Germinal center (tissue), 1 donor: Measurements from ENCODE around the gene MAGI1.

Source experiments
- DNase-seq: peaks from one replicate; pipeline ENCODE4 v3.0.0; 2012; ENCODE audit warnings: mixed read lengths, low spot score

MAGI1 gene

DNA sequence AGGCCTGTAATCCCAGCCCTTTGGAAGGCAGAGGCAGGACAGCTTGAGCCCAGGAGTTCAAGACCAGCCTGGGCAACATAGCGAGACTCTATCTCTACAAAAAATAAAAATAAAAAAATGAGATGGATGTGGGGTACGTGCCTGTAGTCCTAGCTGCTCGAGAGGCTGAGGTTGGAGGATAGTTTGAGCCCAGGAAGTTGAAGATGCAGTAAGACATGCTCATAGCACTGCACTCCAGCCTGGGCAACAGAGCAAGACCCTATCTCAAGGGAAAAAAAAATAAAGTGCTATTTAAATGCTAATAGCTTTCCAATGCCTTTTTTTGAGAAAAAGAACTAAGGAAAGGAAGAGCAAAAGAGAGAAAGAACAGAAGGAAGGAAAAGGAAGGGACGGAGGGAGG is 94.5 kb downstream of the MAGI1 start:
- no peak for DNase-seq

DNA sequence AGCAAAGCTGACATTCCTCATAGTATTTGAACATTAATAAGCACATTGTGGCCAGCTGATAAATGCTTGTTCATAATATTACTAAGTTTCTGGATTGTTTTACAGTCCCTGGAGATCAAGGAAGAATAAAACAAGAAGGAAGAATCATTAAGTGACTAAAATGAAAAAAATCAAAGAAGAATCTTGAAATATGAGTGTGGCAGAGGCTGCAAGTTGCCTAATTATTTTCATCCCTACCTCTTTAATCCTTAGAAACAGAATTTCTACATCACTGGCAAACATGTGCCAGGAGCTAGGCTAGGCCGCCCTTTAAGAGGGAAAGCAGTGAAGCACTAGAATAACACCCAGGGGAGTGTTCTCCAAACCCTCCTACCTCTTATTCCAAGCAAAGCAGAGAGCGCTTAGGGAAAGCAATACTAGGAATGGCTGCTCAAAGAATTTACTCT is 98.9 kb downstream of the MAGI1 start:
- no peak for DNase-seq

DNA sequence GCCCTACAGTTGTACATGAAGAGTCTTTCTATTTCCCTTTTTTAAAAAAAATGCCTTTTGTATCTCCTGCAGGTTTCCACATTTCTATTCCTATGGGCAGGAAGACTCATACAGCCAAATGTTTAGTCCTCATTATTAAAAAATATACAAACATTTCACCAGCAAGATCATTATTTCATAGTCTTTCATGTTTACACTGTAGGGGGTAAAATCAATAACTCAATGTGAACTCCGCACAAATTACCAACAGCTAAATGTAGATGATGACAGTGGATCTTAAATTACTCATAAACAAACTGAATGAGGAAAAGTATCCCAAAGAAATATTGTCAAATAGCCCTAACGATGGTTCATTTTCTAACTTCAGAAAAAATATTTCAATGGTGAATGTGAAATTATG is 99.5 kb downstream of the MAGI1 start:
- DNase-seq = no peak

DNA sequence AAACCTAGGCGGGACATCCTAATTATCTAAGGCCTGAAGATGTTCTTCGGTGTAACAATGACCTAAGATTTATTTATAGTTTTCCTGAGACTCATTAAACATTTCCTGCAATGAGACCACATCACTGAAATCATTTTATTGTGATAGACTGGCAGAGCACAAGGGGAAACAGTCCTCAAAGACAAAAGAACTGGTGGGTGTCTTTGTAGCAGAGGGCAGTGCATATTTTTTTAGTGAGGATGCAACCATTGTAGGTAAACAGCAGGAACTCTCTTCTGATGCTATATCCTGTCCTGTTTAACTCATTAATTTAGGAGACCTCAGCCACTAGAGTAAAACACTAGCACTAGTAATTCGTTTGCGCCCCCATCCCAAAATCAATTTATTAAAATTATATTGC is 100.0 kb downstream of the MAGI1 start:
- DNase-seq = no peak

DNA sequence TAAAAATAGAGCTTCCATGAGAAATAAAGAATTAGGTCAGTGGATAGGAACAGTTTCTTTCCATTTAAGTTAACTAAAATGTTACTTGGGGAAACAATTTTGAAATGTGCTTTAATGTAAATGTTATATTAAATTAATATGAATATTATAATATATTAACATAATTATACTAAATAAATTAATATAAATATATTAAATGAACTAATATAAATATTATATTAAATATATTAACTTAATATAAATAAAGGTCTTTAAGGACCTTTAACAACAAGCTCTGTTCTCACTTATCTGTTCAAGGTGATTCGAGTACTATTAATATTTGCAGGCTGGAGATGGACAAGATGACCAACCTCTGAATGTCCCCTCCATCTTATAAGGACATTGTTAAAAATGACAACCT is 100.6 kb downstream of the MAGI1 start:
- DNase-seq = no peak

DNA sequence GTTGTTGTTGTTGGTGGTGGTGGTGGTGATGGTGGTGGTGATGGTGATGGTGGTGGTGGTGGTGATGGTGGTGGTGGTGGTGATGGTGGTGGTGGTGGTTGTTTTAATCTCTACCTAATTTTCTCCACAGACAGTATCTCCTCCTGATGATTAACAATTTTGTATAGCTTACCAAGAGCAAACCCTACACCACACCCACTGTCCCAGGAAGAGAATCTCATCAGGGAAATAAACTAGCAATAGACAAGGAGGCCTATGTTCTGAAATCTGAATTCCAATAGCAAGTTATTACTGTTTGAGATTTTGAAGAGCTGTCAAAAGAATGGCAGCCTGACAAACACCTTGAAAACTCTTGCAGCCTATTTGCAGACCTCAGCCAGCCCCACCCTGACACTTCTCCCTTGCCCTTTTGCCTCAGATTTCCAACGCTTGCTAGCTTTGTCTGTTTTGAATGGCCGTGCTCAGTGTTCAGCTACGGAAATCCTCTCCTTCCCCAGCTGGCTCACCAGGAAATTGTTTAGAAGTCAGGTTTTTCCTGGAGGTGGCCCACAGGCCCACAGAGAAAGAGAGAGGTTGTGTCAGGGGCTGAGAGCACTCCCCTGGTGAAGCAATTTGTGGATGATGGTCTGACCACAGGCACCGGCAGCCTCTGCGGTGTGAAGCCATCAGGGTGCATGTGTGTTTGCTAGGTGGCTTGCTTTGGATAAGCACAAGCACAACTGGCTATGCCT is 101.6 kb downstream of the MAGI1 start:
- DNase-seq = no peak

DNA sequence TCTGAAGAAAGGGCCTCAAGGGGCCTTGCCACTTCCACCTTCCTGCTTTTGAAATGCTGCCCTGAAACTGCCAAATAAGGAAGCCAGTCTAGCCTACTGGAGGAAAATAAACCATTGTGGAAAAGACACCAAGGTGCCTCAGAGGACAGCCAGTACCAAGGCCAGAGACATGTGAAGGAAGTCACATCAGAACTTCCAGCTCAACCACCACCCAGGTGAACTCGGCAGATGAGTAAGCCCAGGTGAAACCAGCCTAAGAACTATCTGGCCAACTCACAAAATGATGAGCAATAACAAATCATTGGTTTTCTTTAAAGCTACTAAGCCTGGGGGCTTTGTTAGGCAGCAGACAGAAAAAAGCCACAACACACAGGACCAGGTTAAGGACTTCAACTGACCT is 103.0 kb downstream of the MAGI1 start:
- no peak for DNase-seq

DNA sequence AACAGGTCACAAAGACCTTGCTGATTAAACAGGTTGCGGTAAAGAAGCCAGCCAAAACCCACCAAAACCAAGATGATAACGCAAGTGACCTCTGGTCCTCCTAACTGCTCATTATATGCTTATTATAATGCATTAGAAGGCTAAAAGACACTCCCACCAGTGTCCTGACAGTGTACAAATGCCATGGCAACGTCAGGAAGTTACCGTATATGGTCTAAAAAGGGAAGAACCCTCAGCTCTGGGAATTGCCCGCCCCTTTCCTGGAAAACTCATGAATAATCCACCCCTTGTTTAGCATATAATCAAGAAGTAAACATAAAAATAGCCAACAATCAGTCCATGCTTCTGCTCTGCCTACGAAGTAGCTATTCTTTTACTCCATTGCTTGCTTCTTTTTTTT is 108.1 kb downstream of the MAGI1 start:
- DNase-seq = no peak

DNA sequence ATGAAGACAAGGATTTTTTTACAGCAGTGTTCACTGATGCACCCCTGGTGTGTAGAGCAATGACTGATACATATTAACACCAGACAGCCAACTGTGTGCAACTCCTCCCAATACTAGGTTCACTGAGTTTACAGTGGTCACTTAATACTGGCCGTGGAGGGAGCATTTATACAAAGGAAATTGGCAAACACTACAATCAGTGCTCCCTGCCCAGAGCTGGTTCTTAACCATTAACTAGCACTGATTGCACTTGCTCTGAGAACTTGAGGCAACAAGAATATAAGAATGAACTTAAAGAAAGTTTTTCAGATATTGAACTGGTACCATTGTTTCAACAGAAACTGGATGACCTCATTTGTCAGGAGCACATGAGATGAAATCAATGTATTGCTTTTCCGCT is 110.6 kb downstream of the MAGI1 start:
- no peak for DNase-seq

DNA sequence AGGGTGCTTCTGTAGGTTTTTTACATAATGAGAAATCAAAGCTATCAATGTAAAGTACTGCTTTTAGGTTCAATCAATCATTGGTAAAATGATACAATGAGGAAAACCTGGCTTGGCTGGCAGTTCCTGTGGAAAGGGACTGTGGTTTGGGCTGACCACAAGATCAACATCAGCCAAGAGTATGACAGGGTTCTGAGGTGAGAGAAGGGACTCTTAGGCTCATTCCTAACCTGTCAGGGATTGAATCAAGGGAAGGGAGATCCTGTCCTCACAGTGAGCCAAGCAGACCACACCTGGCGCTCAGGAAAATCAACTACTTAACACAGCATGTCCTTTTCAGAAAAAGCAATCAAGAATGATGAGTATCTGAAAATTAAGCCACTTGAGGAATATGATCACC is 111.1 kb downstream of the MAGI1 start:
- DNase-seq = no peak

DNA sequence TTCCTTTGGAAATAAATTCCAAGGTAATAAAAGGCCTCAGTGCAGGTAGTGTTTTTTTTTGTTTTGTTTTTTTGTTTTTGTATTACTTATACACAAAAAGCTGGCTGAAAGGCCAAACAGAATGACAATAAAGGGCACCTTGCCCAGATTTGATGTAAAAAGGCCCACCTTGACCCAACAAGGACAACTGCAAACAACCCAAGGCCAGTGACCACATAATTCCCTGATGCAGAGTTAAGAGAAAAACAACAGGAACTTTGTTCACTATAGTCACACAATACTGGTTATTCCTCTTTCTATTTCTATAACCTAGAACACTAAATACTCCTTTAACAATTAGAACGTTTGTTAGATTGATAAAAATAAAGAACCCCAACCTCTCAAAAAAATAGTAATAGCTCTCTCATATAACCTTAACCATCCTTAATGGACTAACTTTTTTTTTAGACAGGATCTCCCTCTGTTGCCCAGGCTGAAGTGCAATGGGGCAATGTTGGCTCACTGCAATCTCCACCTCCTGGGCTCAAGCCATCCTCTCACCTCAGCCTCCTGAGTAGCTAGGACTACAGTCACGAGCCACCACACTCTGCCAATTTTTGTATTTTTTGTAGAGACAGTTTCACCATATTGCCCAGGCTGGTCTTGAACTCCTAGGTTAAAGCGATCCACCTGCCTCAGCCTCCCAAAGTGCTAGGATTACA is 113.3 kb downstream of the MAGI1 start:
- no peak for DNase-seq

DNA sequence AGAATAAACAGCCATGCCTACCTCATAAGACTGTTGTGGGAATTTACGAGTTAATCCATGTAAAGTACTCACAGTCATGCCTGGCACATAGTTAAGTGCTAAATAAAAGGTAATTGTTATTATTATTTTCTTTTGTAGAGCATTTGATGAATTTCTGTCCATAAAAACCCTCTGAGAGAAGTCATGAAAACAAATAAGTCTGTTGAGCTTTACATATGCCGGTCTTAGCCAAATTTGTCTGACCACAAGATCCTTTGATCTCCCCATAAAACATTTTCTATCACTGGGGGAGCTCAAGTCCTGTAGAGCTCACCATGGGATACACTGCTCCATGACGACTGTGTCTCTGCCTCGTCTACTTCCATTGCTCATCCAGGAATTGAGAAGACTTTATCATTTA is 114.0 kb downstream of the MAGI1 start:
- no peak for DNase-seq

DNA sequence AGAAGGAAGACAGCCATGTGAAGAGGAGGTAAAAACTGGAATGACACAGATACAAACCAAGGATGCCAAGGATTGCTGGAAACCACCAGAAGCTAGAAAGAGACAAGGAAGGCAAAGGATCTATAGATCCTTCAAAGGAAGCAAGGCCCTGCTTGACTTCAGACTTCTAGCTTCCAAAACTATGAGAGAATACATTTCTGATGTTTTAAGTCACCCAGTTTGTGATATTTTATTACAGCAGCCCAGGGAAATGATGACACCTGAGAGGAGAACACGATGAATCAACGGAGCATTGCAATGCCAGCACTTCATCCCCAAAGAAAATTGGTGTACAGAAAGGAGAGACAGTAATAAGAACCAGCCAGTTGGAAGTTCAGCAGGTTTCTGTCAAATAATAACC is 116.3 kb downstream of the MAGI1 start:
- no peak for DNase-seq

DNA sequence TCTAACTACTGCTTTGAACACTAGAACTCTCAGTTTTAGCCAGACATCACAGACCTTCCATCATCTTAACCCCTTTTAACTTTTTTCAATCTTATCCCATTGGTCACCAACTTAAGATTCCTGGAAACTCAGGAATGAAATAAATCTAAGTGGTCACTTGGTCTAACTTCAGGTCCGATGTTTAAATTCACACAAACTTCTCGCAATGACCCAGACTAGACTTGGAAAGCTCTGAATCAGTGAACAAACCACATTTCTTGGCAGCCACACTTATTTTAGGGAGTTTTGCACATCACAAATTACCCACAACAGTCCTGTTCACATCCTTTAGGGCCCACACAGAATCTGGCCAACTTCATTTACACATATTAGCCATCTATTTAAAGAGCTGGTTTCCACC is 118.9 kb downstream of the MAGI1 start:
- DNase-seq = no peak

DNA sequence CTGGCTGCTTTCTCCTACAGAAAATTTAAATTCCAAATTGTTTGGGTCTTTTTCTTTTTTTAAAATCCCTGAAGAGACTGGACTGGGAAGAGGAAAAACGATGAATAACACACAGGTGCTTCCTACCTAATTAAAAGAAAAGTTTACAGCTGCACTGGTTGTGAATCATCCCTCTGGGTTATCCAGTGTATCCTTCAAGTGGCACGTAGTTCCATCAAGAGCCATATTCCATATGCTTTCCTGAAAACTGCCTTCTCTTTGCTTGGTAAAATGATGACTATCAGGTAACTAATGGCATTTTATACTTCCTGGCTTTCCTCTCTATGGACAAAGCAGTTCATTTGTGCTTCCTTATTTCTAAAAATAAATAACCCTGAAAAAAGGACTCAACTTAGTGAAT is 123.2 kb downstream of the MAGI1 start:
- no peak for DNase-seq

DNA sequence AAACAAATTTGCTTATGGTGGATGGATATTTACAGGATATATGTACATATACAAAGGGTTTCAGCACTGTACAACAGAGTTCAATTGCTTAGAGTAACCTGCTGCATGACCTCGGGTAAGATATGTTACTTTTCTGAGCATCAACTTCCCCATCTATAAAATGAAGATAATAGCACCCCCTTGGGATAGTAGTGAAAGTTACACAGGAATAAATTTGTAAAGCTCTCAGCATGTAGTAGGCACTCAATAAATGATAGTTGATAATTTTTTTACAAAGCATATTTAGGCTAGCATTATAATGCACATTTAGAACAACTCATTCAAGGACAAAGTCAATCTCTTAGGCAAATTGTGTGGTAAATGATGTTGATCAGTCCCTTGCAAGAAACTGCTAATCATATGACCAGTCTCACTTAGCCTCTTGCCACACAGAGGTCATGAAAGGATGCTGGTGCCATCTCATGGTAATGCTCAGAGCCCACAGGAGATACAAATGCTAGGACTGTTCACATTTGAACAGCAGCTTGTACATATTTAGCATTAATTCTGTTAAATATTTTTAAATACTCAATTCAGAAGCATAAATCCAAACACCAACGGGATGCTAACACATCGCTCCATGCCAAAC is 123.9 kb downstream of the MAGI1 start:
- DNase-seq = no peak

DNA sequence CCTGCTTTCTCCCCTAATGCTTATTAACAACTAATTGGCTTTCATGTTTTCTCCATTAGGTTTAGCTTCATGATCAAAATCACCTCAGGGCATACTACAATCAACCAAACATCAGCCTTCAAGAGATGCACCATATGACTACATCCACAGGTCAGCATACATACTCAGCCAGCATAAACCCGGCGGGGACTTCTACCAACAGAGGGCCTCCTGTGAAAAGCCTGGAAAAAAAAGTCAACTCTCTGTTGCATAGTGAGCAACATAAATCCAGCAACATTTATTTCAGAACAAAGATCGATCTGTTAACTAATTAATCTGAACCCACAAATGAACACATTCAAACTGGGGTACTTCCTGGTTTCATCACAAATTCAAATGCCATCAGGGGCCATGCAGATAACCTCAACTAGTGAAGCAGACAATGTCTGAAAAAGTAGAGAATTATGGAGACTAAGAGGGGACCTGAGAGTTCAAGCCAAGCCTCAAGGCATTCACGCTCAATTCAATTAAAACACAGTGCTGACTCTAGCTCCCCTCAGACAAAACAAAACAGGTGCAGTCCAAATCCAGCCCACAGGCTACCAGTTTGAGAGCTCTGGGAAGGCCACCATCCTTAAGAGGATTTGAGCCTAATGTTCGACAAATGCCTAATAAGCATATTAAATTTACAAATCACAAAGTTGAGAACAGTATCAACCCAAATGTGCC is 124.5 kb downstream of the MAGI1 start:
- no peak for DNase-seq

DNA sequence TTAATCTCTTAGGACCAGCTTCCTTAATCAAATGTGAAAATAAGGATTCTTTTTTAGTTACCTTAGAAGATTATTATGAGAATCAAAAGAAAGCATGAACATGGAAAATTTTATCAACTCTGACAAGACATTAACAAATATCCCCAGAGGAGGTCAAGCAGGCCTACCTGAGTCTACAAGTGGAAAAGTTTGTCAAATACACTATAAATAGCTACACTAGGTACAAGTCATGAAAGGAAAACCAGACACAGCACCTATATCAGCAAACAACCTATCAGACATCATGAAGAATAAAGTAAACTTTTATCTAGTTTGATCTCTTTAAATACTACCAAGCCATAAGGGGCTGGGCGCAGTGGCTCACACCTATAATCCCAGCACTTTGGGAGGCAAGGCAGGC is 126.1 kb downstream of the MAGI1 start:
- DNase-seq = no peak

DNA sequence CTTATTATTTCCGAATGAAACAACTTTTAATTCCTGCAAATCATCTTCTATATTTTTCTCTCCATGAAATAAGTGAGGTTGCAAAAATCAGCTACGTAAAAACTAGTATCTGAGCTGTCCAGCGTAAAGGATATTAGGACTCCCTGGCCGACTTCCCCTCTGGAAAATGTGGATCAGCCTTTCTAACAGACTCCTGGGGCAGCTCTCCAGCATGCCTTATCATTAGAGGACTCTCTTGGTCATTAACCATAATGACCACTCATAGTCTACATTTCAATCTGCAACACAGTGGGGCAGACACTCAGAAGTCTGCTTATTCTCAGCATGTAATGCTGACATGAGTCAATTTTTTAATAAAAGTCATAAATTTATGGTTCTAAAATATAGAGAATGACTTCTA is 130.1 kb downstream of the MAGI1 start:
- no peak for DNase-seq

DNA sequence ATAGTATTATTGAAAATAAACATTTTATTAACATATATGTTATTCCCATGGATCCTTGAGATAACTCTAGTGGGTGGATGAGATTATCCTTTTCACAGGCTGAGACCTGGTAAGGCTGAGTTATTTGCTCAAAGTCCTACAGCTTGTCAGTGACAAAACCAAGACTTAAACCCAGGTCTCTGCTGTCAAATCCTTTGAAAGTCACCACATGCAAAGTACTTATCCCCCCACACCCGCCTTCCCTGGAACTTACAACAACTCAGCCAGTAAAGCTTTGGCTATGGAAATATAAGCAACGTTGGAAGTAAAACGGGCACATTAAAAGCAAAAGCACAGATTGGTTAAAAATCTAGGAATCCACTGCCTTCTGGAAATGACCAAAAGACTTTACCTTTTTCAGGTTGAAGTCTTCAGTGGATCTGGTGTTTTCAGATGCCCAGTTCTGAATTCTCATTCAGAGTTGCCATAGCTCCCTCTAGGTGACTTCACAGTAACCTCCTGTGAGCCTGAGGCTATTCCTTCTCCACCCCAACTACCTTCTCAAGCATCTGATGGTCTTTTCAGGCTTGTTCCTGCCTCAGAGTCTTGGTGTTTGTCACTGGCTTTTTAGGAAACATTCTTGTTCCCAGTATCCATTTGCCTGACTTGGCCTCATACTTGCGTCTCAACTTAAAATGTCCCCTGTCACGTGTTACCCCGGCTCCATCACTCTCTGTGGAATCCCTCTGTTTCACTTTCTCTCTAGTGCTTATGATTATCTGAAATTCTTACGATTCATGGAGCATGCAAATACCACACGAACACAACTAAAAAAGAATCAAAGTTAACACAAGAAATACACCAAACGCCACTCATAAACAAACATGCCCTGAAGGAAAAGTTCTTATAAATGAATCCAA is 131.2 kb downstream of the MAGI1 start:
- no peak for DNase-seq

DNA sequence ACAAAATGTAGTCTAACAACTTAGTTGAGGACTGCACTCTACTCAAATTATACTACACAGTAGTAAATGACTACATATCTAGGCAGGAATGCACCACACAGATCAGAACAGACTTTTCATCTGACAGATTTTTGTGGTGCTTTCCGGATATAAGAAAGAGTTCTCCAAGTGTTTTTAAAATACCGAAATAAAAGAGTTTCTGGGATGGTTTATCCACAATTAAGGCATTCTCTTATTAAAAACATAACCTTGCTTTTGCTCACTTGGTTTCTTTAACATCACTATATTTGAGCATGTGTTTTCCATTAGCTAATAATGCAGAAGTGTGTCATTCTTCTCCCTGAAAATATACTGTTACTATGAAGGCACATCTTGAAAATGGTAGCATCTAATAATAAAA is 132.9 kb downstream of the MAGI1 start:
- no peak for DNase-seq

DNA sequence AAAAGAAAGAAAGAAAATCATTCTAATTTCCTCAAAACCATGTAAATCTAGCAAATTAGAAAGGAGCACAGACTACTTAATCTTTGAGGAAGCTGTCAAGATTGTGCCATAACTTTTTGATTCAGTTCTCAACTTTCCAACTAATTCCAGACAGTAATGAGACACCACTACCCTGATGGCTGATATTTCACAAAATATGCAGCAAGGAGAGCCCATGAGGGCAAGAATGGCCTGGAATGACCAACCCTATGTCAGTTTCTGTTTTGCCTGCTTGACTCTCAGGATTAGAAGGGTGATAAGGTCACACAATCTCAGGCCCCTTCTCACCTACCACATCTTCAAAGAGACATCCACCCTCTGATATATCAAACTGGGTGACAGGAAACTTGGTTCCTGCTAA is 134.7 kb downstream of the MAGI1 start:
- no peak for DNase-seq
